ENCODE measurements around the gene SSR3.

GRCh38 chr3:156583469-156583868, 28.6 kb upstream of the SSR3 start:
- TF ChIP-seq, protein P1, sequence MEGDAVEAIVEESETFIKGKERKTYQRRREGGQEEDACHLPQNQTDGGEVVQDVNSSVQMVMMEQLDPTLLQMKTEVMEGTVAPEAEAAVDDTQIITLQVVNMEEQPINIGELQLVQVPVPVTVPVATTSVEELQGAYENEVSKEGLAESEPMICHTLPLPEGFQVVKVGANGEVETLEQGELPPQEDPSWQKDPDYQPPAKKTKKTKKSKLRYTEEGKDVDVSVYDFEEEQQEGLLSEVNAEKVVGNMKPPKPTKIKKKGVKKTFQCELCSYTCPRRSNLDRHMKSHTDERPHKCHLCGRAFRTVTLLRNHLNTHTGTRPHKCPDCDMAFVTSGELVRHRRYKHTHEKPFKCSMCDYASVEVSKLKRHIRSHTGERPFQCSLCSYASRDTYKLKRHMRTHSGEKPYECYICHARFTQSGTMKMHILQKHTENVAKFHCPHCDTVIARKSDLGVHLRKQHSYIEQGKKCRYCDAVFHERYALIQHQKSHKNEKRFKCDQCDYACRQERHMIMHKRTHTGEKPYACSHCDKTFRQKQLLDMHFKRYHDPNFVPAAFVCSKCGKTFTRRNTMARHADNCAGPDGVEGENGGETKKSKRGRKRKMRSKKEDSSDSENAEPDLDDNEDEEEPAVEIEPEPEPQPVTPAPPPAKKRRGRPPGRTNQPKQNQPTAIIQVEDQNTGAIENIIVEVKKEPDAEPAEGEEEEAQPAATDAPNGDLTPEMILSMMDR (conservative IDR thresholded peaks at IDR 0.05 in 1 of 2, IDR thresholded peaks at IDR 0.05 in 1 of 2; ENCODE audit: low read depth in 1 of 2, low read length in 2 of 2): no peak
- no peak for TF ChIP-seq EZH2 (IDR thresholded peaks at IDR 0.05; ENCODE audit: low read length, missing control alignments)
